ENCODE measurements around the gene FHDC1.
"Not testable (repeated sequence)": the region's sequence is repeated elsewhere in the genome, so short reads cannot be mapped to it uniquely, and the experiment has no call there.

FHDC1 gene, protein sequence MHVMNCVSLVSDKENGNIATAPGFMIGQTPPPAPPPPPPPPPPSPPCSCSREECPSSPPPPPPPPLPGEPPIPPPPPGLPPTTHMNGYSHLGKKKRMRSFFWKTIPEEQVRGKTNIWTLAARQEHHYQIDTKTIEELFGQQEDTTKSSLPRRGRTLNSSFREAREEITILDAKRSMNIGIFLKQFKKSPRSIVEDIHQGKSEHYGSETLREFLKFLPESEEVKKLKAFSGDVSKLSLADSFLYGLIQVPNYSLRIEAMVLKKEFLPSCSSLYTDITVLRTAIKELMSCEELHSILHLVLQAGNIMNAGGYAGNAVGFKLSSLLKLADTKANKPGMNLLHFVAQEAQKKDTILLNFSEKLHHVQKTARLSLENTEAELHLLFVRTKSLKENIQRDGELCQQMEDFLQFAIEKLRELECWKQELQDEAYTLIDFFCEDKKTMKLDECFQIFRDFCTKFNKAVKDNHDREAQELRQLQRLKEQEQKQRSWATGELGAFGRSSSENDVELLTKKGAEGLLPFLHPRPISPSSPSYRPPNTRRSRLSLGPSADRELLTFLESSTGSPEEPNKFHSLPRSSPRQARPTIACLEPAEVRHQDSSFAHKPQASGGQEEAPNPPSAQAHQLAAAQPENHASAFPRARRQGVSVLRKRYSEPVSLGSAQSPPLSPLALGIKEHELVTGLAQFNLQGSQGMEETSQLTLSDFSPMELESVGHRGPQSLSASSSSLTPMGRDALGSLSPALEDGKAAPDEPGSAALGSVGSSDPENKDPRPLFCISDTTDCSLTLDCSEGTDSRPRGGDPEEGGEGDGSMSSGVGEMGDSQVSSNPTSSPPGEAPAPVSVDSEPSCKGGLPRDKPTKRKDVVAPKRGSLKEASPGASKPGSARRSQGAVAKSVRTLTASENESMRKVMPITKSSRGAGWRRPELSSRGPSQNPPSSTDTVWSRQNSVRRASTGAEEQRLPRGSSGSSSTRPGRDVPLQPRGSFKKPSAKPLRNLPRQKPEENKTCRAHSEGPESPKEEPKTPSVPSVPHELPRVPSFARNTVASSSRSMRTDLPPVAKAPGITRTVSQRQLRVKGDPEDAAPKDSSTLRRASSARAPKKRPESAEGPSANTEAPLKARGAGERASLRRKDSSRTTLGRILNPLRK

DNA sequence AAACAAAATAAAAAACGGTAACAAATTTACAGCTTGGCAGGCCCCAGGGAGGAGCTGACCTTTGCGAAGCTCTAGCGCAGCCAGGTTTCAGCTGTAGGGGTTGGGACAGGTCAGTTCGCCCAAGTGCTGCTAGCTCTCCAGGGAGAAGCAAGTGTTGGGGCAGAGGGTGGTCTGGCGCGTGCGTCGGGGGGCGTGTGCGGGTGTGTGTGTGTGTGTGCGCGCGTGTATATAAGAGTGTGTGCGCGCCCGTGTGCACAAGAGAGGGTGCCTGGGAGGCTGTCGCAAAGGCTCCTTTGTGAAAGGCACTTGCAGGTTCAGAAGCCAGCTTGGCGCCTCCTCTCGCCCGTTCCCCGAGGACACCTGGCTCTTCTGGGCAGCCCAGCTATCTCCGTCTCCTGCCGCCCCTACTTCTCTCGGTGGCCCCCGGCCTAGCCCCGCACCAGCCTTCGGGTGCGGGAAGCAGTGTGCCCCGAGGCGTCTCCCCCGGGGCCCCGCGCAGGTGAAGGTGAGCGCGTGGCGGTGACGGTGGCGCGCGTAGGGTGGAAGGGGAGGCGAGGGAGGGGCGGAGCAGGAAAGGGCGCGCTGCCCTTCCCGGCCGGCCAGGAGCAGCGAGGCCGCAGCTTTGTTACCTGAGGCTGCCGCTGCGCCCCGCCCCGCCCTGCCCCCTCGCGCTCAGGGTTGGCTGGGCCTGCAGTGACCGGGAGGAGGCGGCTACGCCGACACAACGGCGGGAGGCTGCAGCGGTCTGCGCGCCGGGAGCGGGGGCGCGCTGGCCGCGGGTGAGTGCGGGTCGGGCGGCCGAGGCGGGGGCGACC lies at the start of gene FHDC1:
Gene FHDC1, plus strand, starts transcription at position 693 of the 815 bp plus-strand sequence. CDS start 6,735 bp downstream, outside the sequence.
- DNase-seq (ENCODE audit: low read depth), result no peak

- DNase-seq (ENCODE audit: low read depth), result no peak
Observed at GRCh38 chr4:152887981-152888380, 48.1 kb upstream of the FHDC1 start.

DNA sequence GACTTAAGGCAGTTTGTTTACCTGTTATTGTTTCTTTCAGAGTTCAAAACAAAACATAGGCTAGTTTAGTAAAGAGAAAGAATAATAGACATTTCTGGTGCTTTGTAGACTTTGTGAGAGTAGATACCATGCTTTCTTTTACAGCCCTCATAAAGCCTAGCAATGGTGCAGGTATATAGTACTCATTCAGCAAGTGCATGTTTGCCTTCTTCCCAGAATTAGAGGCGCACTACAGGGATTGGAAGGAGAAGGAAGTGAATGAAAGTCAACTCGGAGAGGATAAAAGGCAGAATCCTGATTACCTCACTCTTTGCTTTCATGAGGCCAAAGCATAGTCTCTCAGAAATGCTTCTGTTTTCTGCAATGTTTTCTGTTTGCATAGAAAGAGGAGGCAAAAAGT lies 43.1 kb upstream of the FHDC1 start:
- no peak for DNase-seq (ENCODE audit: low read depth)

- no peak for DNase-seq (ENCODE audit: low read depth)
Observed at GRCh38 chr4:152894673-152895072, 41.5 kb upstream of the FHDC1 start.

GRCh38 chr4:152896811-152897210 lies 39.3 kb upstream of the FHDC1 start:
- DNase-seq (ENCODE audit: low read depth), result no peak

DNA sequence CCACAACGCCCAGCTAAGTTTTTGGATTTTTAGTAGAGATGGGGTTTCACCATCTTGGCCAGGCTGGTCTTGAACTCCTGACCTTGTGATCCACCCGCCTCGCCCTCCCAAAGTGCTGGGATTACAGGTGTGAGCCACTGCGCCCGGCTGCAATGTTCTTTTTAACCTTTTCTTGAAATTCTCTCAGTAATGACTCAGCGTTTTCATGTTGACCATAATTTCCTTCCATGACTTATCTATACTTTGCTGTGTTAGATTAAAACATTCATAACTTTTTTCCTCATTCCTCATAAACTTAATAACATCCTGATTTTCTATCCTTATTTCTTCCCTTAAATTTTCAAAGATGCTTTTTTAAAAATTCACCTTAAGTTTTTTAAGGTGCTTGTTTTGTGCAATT lies 38.0 kb upstream of the FHDC1 start:
- DNase-seq (ENCODE audit: low read depth), result not testable (repeated sequence)

- no peak for DNase-seq (ENCODE audit: low read depth)
Observed at GRCh38 chr4:152898606-152899005, 37.5 kb upstream of the FHDC1 start.

DNA sequence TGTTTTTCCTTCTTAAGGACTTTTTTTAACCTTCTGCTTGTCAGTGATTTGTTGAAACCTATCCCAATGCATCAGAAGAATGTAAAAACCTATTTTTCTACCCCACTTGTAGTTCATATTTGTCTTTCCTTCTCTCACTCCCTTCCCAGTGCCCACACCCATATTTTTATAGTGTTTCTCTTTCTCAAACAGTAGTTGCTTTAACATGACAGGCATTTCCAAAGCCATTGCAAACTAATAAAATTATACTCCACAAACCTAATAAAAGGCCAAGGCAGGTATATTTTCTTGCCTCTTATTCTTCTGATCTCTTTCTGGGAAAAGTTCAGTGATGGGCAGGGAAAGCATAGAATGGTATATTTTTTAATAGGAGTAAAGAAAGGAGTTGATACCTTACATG lies 35.7 kb upstream of the FHDC1 start:
- DNase-seq (ENCODE audit: low read depth), result no peak

- no peak for DNase-seq (ENCODE audit: low read depth)
Observed at GRCh38 chr4:152901205-152901604, 34.9 kb upstream of the FHDC1 start.

DNA sequence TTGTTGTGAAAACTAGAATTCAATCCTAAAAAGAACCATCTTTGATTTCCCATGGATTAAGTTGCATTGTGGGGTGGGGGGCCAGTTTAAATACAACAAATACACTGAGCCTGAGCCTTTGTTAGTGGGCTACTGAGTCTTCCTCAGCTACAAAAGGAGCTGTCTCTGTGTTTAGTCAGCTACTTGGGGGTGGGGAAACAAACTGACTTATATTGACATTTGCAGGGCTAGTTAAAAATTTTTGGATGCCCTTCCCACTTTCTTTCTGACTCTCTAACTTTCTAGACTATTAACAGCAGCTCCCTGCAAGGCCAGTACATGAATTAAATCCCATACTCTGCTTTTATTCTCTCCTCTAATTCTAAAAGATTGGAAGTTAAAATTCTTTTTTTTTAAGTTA lies 32.5 kb upstream of the FHDC1 start:
- no peak for DNase-seq (ENCODE audit: low read depth)

DNA sequence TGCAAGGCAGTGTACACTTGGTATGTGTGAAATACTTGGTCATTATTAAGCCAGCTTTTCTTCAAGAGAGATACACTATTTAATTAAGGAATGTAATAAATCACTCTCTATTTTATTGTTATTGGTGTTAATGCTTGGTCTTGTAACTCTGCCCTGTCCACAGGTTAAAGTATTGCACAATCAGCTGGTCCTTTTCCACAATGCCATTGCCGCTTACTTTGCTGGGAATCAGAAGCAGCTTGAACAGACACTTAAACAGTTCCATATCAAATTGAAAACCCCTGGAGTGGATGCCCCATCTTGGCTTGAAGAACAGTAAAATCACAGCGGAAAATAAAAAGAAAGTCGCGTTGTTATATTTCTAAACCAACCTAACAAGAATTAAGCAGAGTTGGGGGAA lies 26.2 kb upstream of the FHDC1 start:
- no peak for DNase-seq (ENCODE audit: low read depth)

DNA sequence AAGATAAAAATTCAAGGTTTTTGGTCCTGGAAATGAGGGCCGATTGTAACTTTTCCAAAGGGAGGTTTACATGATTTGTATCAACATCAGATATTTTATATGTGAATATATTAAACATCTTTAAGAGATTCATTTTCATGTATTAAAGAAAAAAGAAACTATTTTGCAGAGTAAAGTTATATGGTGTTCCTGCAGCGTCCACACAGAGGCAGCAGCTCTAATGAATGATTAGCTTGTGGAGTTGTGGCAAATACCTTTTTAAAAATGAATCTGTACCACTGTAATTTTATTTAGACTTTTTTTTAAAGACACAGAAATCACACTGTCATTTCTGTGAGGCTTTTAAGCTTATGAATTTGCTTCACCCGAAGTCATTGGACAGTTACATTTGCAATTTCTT lies 25.6 kb upstream of the FHDC1 start:
- DNase-seq (ENCODE audit: low read depth), result no peak

DNA sequence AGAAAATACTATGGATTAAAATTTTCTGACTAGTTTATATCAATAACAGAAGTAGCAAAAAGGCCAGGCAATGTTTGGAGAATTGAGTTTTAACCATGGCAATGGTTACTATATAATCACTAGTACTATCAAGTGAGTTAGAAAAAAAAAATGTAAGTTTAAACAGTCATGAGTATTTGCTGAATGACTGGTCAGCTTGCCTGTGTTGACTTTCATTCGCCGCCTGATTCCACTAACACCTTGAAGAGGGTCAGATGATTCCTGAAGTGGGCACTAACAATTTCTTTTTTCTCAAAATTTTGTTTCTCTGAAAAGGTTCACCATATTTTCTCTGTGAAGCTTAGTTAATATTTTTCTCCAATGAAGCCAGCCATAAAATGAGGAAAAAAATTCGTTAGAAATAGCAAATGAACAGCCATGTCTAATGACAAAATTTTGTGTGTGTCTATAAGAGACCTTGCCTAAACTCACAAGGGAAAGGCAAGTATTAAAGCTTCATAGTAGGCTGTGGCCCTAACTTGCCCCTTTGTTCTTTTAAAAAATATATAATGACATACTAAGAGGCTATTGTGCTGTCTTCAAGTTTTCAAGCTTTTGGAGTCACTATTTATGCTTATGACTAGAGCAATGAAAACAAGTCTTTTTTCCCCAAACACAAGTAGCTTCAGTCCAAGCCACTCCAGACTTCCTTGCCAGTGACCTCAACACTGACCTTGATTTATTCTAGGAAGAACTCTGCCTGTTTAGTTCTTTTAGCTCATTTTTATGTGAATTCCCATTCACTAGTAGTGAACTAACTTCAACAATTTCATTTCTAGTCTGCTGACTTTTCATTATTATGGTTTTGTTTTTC lies 18.4 kb upstream of the FHDC1 start:
- DNase-seq (ENCODE audit: low read depth), result no peak

- no peak for DNase-seq (ENCODE audit: low read depth)
Observed at GRCh38 chr4:152919826-152920225, 16.3 kb upstream of the FHDC1 start.

DNA sequence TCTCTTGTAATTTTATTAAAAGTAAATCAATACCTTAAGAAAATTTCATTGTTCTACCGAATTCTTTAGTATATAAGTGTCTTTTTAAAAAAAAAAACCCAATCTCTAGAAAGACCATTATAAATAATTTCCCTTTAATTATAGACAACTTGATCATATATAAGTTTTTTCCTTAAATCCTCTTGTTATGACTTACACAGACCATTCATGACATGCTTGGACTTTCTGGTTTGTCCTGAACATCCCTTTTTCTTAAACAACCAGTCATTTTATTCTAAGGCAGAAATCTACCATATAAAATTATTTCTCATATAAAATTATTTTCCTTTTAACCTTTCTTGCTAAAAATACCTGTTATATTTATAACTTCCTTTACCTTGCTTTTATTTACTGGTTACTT lies 15.4 kb upstream of the FHDC1 start:
- no peak for DNase-seq (ENCODE audit: low read depth)

- no peak for DNase-seq (ENCODE audit: low read depth)
Observed at GRCh38 chr4:152921284-152921683, 14.8 kb upstream of the FHDC1 start.

- no peak for DNase-seq (ENCODE audit: low read depth)
Observed at GRCh38 chr4:152925851-152926250, 10.3 kb upstream of the FHDC1 start.

GRCh38 chr4:152926959-152927358 lies 9.2 kb upstream of the FHDC1 start:
- DNase-seq (ENCODE audit: low read depth), result no peak

DNA sequence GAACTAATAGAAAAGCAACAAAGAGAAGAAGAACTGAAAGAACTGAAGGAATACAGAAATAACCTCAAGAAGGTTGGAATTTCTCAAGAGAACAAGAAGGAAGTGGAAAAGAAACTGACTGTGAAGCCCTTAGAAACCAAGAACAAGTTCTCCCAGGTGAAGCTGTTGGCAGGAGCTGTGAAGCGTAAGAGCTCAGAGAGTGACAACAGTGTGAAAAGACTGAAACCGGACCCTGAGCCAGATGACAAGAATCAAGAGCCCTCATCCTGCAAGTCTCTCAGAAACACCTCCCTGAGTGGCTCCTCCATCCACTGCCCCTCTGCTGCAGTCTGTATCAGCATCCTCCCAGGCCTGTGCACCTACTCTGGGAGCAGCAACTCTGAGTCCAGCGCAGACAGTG lies 8.4 kb upstream of the FHDC1 start:
- no peak for DNase-seq (ENCODE audit: low read depth)

GRCh38 chr4:152928286-152928685 lies 7.8 kb upstream of the FHDC1 start:
- DNase-seq (ENCODE audit: low read depth), result no peak

DNA sequence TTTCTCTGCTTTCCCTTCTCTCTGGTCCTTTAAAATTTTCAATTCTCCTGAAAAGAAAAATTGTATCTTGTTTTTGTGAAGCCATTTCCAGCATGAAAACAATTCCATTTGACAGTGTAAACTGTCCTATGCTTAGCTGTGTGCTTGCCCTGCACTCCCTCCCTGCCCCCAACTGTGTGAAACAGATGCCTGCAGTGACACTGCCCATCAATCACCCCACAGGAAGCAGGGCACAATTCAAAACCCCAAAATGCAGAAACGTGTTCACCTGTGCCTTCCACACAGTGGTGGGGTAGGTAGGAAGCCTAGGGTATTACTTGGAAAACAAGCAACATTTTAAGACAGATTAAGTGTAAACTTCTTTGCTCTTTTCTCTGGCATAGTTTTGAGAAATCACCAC lies 6.2 kb upstream of the FHDC1 start:
- DNase-seq (ENCODE audit: low read depth), result no peak

Data from activated T-cell treated with anti-CD3 and anti-CD28 coated beads for 24 hours (primary cell).